ENCODE results near the gene CACNA1D. TPM values are rescaled to one million over a fixed set of nuclear protein-coding genes. Genes with fewer than 3 reads are reported as not detected.

The CACNA1D gene
- polyA plus RNA-seq, 3 donors = 0.18 to 2.1 (median 1.5) TPM

DNA sequence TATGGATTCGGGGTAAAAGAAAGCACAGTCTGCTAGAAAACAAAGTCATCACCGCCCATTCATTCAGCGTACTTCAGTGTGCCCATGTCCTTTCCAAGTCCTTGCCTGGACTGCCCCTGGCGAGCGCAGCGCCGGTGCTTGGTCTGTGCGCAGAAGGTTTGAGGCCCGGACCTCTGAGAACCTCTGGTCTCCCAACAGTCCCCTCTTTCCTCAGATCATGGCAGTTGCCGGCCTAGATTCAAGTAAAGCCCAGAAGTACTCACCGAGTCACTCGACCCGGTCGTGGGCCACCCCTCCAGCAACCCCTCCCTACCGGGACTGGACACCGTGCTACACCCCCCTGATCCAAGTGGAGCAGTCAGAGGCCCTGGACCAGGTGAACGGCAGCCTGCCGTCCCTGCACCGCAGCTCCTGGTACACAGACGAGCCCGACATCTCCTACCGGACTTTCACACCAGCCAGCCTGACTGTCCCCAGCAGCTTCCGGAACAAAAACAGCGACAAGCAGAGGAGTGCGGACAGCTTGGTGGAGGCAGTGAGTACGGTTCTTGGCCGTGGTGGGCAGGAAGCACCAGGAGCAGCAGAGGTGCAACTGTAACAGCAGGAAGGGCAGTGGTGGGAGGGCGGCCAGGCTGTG lies 315.5 kb downstream of the CACNA1D start:
- H3K27ac ChIP-seq (ENCODE audit: low read depth, low read length) = no peak overlapping the region
- 83 to 90% (median 85%) methylated on average over 28 of the region's 28 CpGs for WGBS, 3 donors

DNA sequence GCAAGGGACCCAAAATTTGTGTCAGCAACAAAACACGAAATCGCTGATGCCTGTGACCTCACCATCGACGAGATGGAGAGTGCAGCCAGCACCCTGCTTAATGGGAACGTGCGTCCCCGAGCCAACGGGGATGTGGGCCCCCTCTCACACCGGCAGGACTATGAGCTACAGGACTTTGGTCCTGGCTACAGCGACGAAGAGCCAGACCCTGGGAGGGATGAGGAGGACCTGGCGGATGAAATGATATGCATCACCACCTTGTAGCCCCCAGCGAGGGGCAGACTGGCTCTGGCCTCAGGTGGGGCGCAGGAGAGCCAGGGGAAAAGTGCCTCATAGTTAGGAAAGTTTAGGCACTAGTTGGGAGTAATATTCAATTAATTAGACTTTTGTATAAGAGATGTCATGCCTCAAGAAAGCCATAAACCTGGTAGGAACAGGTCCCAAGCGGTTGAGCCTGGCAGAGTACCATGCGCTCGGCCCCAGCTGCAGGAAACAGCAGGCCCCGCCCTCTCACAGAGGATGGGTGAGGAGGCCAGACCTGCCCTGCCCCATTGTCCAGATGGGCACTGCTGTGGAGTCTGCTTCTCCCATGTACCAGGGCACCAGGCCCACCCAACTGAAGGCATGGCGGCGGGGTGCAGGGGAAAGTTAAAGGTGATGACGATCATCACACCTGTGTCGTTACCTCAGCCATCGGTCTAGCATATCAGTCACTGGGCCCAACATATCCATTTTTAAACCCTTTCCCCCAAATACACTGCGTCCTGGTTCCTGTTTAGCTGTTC lies 316.9 kb downstream of the CACNA1D start:
- WGBS, 3 donors = 91 to 93% (median 92%) methylated on average over 24 of the region's 24 CpGs

DNA sequence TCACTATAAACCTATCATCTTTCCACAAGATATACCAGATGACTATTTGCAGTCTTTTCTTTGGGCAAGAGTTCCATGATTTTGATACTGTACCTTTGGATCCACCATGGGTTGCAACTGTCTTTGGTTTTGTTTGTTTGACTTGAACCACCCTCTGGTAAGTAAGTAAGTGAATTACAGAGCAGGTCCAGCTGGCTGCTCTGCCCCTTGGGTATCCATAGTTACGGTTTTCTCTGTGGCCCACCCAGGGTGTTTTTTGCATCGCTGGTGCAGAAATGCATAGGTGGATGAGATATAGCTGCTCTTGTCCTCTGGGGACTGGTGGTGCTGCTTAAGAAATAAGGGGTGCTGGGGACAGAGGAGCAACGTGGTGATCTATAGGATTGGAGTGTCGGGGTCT lies 318.0 kb downstream of the CACNA1D start:
- H3K27ac ChIP-seq (ENCODE audit: low read depth, low read length) = no peak overlapping the region
- 73 to 79% (median 75%) methylated on average over 4 of the region's 4 CpGs for WGBS, 3 donors

More for the DNA sequence above, 316.9 kb downstream of the CACNA1D start:
- H3K27ac ChIP-seq (ENCODE audit: low read depth, low read length) = no peak overlapping the region

DNA sequence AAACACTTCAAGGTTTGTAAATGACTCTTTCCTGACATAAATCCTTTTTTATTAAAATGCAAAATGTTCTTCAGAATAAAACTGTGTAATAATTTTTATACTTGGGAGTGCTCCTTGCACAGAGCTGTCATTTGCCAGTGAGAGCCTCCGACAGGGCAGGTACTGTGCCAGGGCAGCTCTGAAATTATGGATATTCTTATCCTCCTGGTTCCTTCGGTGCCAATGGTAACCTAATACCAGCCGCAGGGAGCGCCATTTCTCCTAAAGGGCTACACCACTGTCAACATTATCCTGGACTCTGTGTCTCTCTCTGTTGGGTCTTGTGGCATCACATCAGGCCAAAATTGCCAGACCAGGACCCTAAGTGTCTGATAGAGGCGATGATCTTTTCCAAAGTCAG lies 318.8 kb downstream of the CACNA1D start:
- 87 to 90% (median 90%) methylated on average over 5 of the region's 5 CpGs for WGBS, 3 donors
- H3K27ac ChIP-seq (ENCODE audit: low read depth, low read length) = no peak overlapping the region

DNA sequence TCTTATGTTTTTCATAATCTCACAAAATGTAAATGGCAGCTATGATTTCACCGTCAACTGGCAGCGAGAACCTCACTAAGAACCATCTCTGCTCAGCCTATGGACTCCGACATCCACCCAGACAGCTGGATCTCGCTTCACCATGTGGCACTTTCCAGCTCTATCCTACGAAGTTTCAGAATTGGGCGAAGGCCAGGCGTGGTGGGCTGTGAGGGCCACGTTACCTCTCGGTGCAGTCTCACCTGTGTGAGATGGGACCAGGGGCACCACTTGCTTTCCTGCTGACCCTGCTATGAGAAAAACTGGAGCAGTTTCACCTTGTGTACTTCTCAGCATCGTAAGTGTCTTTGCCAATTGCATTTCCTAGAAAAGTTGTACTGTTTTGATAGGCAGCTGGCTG lies 319.5 kb downstream of the CACNA1D start:
- WGBS, 3 donors = 85 to 89% (median 89%) methylated on average over 10 of the region's 10 CpGs

DNA sequence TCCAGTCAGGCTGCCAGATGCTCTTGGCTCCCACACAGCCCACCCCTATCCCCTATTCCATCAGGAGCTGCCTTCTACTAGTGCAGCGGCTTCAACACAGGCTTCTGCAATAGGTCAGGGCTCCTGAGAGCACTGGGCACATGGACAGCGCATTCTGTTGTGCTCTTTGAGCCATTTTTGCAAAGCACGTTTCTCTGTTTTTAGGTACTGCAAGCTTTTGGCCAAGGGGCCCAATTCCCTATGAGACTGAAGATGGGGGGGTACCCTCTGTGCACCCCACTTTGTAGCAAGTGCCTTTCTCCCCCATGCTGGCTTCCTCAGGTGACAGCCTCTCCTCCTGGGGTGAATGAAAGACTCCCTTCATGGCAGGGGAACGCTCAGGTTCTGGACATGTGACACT lies 320.7 kb downstream of the CACNA1D start:
- no peak overlapping the region for H3K27ac ChIP-seq (ENCODE audit: low read depth, low read length)
- 79 to 94% (median 90%) methylated on average over 4 of the region's 4 CpGs for WGBS, 3 donors

More for the DNA sequence above, 319.5 kb downstream of the CACNA1D start:
- no peak overlapping the region for H3K27ac ChIP-seq (ENCODE audit: low read depth, low read length)

DNA sequence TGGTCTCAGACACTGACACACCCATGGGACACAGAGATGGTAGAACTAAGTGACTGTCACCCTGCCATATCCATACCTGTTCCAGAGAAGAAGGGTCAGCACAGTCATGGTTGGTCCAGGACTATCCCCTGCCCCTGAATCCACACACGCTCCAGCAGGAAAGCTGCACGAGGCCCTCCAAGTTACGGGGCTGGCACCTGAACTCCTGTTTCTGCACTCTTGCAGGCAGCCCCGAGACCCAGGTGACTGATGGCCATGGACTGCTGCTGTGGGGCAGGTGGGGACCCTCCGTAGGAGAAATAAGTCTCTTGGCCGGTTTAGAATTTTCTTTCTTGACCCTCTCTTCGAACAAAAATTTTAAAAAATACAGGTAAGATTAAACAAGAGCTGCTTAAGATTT lies 321.2 kb downstream of the CACNA1D start:
- H3K27ac ChIP-seq (ENCODE audit: low read depth, low read length) = no peak overlapping the region
- 93 to 96% (median 93%) methylated on average over 7 of the region's 7 CpGs for WGBS, 3 donors

DNA sequence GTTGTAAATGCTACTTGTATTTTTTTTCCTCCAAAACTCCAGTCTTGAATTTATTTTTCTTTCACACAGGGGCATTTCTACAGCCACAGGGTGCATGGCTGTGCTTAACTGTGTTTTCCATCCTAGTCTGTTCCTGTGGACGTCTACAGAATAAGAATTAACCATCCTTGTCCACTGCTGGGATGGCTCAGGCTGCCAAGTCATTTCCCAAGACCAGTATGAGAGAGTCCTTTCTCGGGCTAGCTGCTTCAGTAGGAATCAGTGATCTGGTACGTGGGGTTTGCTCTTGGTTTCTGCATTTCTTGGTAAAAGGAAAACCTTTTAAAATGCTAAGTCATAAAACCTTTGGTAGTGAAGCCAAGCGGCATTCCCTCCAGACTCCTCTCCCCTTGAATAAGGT lies 322.0 kb downstream of the CACNA1D start:
- WGBS, 3 donors = 71 to 83% (median 79%) methylated on average over 4 of the region's 4 CpGs
- H3K27ac ChIP-seq (ENCODE audit: low read depth, low read length) = no peak overlapping the region

DNA sequence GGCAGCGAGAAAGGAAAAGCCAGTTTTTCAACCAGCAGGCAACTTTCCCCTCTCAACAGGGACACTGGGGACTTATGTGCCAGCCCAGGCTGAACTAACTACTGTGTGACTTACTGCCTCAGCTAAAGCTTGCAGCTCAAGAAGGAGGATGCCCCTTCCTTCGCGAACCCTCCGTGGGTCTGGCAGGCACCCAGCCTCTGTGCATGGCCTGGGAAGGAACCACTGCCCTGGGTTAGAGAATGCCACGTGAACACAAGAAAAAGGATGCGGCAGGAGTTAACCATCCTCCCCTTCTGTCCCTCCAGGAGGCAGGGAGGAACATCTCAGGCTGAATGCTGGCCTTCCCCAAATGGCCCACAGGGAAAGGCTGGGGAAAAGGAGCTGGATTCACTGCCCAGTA lies 322.8 kb downstream of the CACNA1D start:
- H3K27ac ChIP-seq (ENCODE audit: low read depth, low read length) = no peak overlapping the region
- WGBS, 3 donors = 80 to 88% (median 81%) methylated on average over 6 of the region's 6 CpGs

DNA sequence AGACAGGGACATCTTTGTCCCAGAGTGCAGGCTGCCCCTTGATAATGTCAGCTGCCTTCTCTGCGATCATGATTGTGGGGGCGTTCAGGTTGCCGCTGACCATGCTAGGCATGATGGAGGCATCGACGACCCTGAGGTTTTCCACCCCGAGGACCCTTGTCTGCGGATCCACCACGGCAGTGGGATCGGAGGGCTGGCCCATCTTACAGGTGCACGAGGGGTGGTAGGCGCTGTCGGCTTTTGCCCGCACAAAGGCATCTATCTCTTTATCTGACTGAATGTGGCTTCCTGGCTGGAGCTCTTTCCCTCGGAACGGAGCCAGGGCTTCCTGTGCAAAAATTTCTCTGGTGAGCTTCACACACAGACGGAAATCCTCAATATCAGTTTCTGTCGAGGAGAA lies 323.4 kb downstream of the CACNA1D start:
- 65 to 83% (median 79%) methylated on average over 17 of the region's 17 CpGs for WGBS, 3 donors
- H3K27ac ChIP-seq (ENCODE audit: low read depth, low read length) = no peak overlapping the region

DNA sequence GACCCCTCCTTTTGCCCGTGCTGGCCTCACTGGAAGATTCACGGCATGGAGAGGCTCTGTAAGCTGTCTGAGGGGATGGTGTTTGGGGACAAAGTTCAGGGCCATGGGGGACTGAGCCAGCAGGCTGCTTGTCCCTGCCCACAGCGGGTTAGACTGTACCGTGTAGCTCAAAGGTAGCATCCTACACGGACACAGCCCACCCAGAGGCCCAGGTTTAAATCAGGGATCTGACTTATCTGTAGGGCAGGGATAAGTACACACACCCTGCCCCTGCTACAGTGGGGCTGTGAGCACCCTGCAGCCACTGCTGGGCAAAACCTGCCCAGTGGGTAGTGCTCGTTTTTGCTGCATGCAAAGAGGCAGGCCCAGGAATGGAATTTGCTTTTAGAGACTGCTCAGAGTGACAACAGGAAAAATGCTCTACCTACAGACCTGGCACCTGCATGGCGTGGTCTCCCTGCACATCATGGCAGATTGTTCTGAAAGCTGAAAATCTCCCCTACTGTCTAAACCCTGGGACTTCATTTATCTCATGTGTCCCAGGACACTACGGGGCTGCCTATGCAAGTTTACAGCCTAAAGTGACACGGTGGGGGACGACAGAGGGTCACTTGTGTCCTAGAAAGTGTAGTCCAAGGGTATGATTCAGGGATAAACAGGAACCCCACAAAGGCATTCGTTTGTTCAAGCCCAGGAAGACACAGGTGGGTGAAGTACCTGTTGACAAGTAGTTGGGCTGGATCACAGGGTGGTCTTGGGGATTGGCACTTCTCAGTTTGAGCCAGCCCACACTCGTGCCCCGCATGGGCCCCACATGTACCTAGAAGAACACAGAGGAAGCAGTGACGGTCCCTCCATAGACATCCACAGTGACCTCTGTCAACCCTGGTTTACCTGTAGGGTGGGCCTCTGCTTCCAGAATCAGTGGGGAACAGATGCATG lies 324.1 kb downstream of the CACNA1D start:
- H3K27ac ChIP-seq (ENCODE audit: low read depth, low read length) = no peak overlapping the region
- 76 to 84% (median 80%) methylated on average over 14 of the region's 14 CpGs for WGBS, 3 donors

DNA sequence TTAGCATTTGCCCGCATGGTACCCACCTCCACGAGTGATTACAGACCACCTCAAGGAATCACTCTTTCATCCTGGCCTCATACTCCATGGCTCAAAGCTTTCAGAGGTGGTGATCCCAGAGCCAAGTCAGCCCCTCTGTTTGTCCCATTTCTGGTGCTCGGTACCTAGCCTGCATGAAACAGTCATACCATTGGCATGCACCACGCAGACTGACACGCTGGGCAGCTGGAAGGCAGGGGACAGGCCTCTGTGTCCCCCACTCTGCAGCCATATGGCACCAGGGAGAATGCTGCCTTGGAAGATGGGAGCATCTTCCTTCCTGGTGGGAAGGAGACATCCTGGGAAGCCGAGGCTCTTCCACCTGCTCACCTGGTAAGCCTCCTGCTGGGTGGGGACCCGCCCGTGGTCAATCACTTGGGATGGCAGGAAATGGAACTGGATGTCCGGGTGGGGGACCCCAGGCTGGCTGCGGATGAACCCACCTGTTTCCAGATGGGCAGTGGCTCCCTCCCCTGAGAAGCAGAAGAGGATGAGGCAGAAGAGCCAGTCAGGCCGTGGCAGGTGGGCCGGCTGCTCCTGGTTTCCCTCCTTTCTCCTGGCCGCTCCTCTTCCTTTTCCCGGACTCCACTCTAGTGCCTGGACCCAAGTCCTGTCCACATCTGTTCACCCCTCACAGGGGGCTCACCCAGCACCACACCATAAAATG lies 324.9 kb downstream of the CACNA1D start:
- H3K27ac ChIP-seq (ENCODE audit: low read depth, low read length) = no peak overlapping the region
- WGBS, 3 donors = 89 to 93% (median 90%) methylated on average over 12 to 14 of the region's 14 CpGs

DNA sequence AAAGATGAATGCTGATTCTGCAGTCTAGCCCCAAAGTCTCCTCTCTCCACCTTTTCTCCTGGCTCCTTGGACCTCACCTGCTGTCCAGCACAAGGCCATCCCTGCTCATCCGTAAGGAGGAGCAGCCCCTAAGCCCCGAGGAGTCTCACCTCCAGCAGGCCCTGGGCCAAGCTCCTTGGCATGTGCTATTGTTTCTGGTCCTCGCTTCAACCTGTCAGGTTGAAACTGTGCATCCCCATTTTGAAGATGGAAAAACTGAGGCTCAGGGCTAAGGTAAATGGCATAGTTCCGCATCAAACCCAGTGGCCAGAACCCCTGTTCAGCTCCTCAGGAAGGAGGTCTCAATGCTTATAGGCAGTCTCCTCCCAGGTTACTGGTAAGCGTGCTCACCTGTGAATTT lies 325.7 kb downstream of the CACNA1D start:
- no peak overlapping the region for H3K27ac ChIP-seq (ENCODE audit: low read depth, low read length)
- 92 to 95% (median 93%) methylated on average over 5 of the region's 5 CpGs for WGBS, 3 donors

DNA sequence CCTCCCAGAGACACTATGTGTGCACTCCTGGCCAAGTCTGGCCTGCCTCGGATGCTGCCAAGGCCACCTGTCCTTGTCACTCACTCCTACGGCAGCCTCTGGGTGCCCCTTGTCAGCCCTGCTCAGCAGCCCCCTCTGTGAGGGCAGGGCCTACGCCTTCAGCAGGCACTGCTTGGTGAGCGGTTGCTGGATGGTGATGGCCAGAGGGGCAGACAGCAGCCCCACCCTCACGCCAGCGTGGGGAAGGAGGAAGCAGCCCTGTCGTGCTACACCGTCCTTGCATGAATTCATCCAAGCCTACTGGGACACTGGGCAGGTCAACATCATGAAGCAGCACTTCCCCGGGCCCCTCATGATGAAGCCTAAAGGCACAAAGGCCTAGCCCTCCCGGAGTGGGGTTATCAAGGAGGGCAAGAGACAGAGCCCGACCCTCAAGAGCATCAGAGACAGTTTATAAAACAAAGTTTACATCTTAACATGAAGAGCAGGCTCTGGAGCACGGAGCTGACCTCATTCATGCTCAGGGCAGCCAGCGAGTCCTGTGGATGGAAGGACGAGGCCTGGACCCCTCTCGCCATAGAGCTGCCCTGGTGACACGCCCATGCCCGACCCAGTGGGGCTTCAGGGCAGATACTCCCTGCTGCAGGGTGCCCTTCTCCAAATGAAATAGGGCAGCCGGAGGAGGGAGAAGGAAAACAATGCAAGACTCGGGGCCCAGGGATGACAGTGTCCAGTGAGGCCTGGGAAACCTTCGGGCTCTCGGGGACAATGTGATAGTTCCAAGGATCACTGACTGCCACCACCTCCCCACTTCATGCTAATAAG lies 326.6 kb downstream of the CACNA1D start:
- 79 to 80% (median 79%) methylated on average over 21 of the region's 21 CpGs for WGBS, 3 donors
- H3K27ac ChIP-seq (ENCODE audit: low read depth, low read length) = no peak overlapping the region

DNA sequence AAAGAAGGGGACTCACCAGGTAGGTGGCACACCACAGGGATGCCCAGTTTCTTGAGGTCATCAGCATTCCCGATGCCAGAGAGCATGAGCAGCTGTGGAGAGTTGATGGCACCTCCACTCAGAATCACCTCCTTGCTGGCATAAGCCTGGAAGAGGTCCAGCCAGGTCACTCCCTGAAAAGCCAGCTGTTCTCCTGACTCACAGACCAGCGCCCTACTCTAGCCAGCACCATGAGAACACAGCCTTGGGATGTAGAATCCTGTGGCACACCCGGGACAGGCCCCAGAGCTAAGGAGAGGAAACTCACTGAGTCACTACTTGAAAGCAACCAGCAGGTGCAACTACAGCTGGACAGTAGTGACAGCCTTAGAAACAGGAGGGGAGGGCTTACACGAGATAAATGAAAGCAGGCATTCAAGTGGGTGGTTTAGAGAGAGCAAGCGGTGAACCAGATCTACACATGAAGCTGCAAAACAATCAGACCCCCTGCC lies 327.3 kb downstream of the CACNA1D start:
- WGBS, 3 donors = 67 to 76% (median 70%) methylated on average over 5 of the region's 5 CpGs

DNA sequence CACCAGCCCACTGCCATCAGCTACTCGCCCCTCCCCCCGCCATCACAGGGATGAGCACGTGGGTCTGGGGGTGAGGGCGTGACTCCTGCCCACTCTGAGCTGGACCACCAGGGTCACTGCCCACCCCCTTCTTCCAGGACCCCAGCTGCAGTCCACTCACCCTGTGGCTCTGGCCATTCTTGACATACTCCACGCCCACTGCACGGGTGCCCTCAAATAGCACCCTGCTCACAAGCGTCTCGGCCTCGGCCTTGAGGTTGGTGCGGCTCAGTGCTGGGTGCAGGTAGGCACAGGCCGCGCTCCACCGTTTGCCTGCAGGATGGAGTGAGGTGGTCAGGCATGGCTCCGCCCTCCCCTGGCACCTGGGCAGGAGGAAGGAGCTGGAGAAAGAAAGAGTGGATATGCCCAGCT lies 327.9 kb downstream of the CACNA1D start:
- no peak overlapping the region for H3K27ac ChIP-seq (ENCODE audit: low read depth, low read length)
- WGBS, 3 donors = 85 to 90% (median 89%) methylated on average over 14 of the region's 14 CpGs

More for the DNA sequence above, 327.3 kb downstream of the CACNA1D start:
- no peak overlapping the region for H3K27ac ChIP-seq (ENCODE audit: low read depth, low read length)
